ENCODE measurements around the gene SLC25A22. TPM values are rescaled to one million over a fixed set of nuclear protein-coding genes. Genes with fewer than 3 reads are reported as not detected.

SLC25A22 gene
- total RNA-seq, 6 experiments from 2014 or later, result 39.7 to 47.3 (median 42.9) TPM

GRCh38 chr11:813072-813455 is 15.0 kb upstream of the SLC25A22 start:
- peaks cover 30% of the 10 kb centered on the region for H3K36me3 Mint-ChIP-seq (ENCODE audit: low read depth)
- no peaks in the 10 kb centered on the region for H3K9me3 Mint-ChIP-seq
- TF ChIP-seq CTCF (IDR thresholded peaks at IDR 0.05), result no peak
- H3K4me3 Mint-ChIP-seq, result no peak overlapping the region
- no peak overlapping the region; the same call in 1 of the 2 replicates for H3K27ac Mint-ChIP-seq
- DNase-seq, result no peak
- peaks cover 26% of the 10 kb centered on the region for H3K4me1 Mint-ChIP-seq (ENCODE audit: low read depth)
- peaks cover 25% of the 10 kb centered on the region for H3K27me3 Mint-ChIP-seq (ENCODE audit: insufficient read depth)

- Mint-ChIP-seq H3K9me3 (no peaks in the 10 kb centered on the region), H3K4me1 (ENCODE audit: low read depth) (peaks cover 32% of the 10 kb centered on the region), H3K27ac (peak overlapping the region; percentile 73), H3K36me3 (ENCODE audit: low read depth) (peaks cover 30% of the 10 kb centered on the region), H3K27me3 (ENCODE audit: insufficient read depth) (peaks cover 25% of the 10 kb centered on the region), H3K4me3 (peak overlapping the region; percentile 26; the same call in 1 of the 2 replicates)
- TF ChIP-seq CTCF (IDR thresholded peaks at IDR 0.05), result no peak
- DNase-seq, result no peak
These were observed 14.3 kb upstream of the SLC25A22 start for GRCh38 chr11:812390-812789.

GRCh38 chr11:811446-812245 is 13.6 kb upstream of the SLC25A22 start:
- no peak for DNase-seq
- TF ChIP-seq CTCF (IDR thresholded peaks at IDR 0.05), result peak; percentile 32; the same call in 1 of the 2 replicates
- peak overlapping the region; percentile 73 for H3K27ac Mint-ChIP-seq
- peak overlapping the region; percentile 98 for H3K4me3 Mint-ChIP-seq
- H3K27me3 Mint-ChIP-seq (ENCODE audit: insufficient read depth), result peaks cover 25% of the 10 kb centered on the region
- H3K9me3 Mint-ChIP-seq, result no peaks in the 10 kb centered on the region
- H3K36me3 Mint-ChIP-seq (ENCODE audit: low read depth), result peaks cover 30% of the 10 kb centered on the region
- H3K4me1 Mint-ChIP-seq (ENCODE audit: low read depth), result peaks cover 32% of the 10 kb centered on the region

GRCh38 chr11:810040-810567 is 12.0 kb upstream of the SLC25A22 start:
- peaks cover 30% of the 10 kb centered on the region for H3K36me3 Mint-ChIP-seq (ENCODE audit: low read depth)
- peak overlapping the region; percentile 98 for H3K4me3 Mint-ChIP-seq
- TF ChIP-seq CTCF (IDR thresholded peaks at IDR 0.05), result peak; percentile 41; the same call in 1 of the 2 replicates
- peaks cover 18% of the 10 kb centered on the region for H3K27me3 Mint-ChIP-seq (ENCODE audit: insufficient read depth)
- no peaks in the 10 kb centered on the region for H3K9me3 Mint-ChIP-seq
- no peak for DNase-seq
- H3K4me1 Mint-ChIP-seq (ENCODE audit: low read depth), result peaks cover 32% of the 10 kb centered on the region
- H3K27ac Mint-ChIP-seq, result peak overlapping the region; percentile 100

GRCh38 chr11:809287-810039 is 11.4 kb upstream of the SLC25A22 start, which contains the start of gene RPLP2:
Gene RPLP2, plus strand, starts transcription at chr11:809967. Its CDS starts 268 bp downstream, at chr11:810235.
- Mint-ChIP-seq H3K27ac (peak within 1 kb of the TSS; percentile 100), H3K4me1 (ENCODE audit: low read depth) (peaks cover 34% of the 10 kb centered on the region), H3K4me3 (peak within 1 kb of the TSS; percentile 98), H3K27me3 (ENCODE audit: insufficient read depth) (peaks cover 18% of the 10 kb centered on the region), H3K9me3 (no peaks in the 10 kb centered on the region), H3K36me3 (ENCODE audit: low read depth) (peaks cover 30% of the 10 kb centered on the region)
- TF ChIP-seq CTCF (IDR thresholded peaks at IDR 0.05), result no peak
- DNase-seq, result peak; percentile 95
